Esophagus squamous epithelium (tissue), 5 donors: ENCODE measurements around the gene PARD3. TPM values are rescaled to one million over a fixed set of nuclear protein-coding genes. Genes with fewer than 3 reads are reported as not detected.

ENCODE experiments used
- DNase-seq: peaks from one replicate; lab custom pipeline; 2025; lab: John Stamatoyannopoulos, UW
- H3K27ac ChIP-seq, 4 donors: fragments of 200-600 bp; sonication (generic); one replicate each; pipeline ENCODE4 v1.5.1; 2016 to 2019; ENCODE audit warnings: mild to moderate bottlenecking in 1 of 4
- H3K27me3 ChIP-seq, 4 donors: fragments of 200-600 bp; sonication (generic); 1 replicate in 3 of 4; 2 replicates in 1 of 4; pipeline versions ENCODE4 v1.5.1 to v1.6.0; 2017 to 2021; ENCODE audit warnings: antibody characterized with exemption in 1 of 4
- H3K36me3 ChIP-seq, 3 donors: fragments of 200-600 bp; sonication (generic); one replicate each; pipeline ENCODE4 v1.5.1; 2016 to 2019
- H3K4me1 ChIP-seq, 3 donors: fragments of 200-600 bp; sonication (generic); one replicate each; pipeline ENCODE4 v1.5.1; 2017 to 2019
- H3K4me3 ChIP-seq, 4 donors: fragments of 200-600 bp; sonication (generic); 1 replicate in 3 of 4; 2 replicates in 1 of 4; pipeline ENCODE4 v1.5.1; 2016 to 2019; ENCODE audit warnings: mild to moderate bottlenecking in 2 of 4, moderate library complexity in 1 of 4
- H3K9me3 ChIP-seq, 3 donors: fragments of 200-600 bp; sonication (generic); one replicate each; pipeline ENCODE4 v1.5.1; 2016 to 2019
- CTCF ChIP-seq, 6 experiments: fragments of 450-650 bp in 4 of 6; fragments of 200-600 bp in 2 of 6; sonication (generic) in 2 of 6; IDR thresholded peaks; one replicate each; pipeline ENCODE4 v1.5.1; 2016 to 2019; ENCODE audit warnings: antibody characterized with exemption in 6 of 6, mild to moderate bottlenecking in 4 of 6, moderate library complexity in 4 of 6
- POLR2A ChIP-seq, 4 donors: fragments of 450-650 bp; IDR thresholded peaks; one replicate each; pipeline ENCODE4 v1.6.1; 2017; ENCODE audit warnings: antibody characterized with exemption in 4 of 4, mild to moderate bottlenecking in 4 of 4, moderate library complexity in 3 of 4
- WGBS, 2 donors: methylation state at CpG; one replicate each; pipeline ENCODE4 v1.1.5; 2018; 5-methylcytosine and 5-hydroxymethylcytosine counted together
- intact Hi-C: fragments of 100-400 bp; cut with DNase I; formaldehyde crosslinking; loops from one replicate; pipeline ENCODE4 v1.15.0; 2022
- total RNA-seq, 4 donors: library from RNA; depleted of rRNA; stranded (reverse); fragments of >200 nt; gene quantifications; one replicate each; pipeline ENCODE4 v1.1.0, GENCODE V29; 2016
- donor health status: DM: yes; HTN: yes; CAD: no.

PARD3 gene
- total RNA-seq, 4 donors from 2014 or later: 57.3 to 114 (median 81.7) TPM

DNA sequence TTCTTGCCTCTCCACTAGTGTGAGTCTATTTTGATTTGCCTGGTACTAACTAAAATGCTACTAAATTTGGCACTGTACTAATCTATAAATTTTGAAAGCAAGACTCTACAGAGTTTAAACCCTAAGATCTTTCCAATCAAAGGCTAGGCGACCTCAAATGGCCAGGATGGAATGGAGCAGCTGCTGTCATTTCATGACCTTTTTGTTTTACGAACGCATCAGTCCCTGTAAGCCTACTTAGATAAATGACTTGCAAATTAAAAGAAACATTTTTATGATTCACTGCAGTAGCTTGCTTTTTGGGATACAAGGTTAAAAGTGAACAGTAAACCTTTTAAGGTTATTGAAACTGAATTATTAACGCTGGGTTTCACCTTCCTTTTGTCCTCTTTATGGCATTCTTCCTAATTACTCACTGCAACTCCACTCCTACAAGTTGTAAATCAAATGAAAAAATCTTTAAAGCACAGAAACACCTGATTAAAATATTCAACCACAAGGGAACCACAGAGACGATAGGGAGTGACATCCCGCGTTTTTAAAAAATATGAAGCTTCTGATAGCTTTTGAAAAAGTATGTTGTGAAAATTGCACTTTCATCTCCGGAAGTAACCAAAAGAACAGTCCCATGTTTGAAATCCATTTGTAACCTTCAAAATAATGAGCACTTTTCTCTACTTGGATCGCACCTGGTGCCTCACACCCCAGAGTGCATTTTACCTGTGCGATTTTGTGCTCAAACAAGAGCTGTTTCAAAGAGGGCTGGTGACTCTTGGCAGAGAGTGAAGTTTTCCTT, 595.1 kb downstream of the PARD3 start:
- intact Hi-C loops: no loop called here
- no peak overlapping the region for H3K4me3 ChIP-seq
- 46 to 63% methylated on average over 10 of the region's 10 CpGs for WGBS, 2 donors
- TF ChIP-seq CTCF (IDR thresholded peaks at IDR 0.05) (no peak), POLR2A (IDR thresholded peaks at IDR 0.05) (no peak)
- peak overlapping the region in 1 of 4 donors; percentile 13 for H3K27ac ChIP-seq
- DNase-seq: no peak
- H3K36me3 ChIP-seq: no peaks in the 10 kb centered on the region
- peaks cover 0 to 31% (median 4%) of the 10 kb centered on the region in 3 donors for H3K4me1 ChIP-seq
- H3K27me3 ChIP-seq: no peaks in the 10 kb centered on the region
- H3K9me3 ChIP-seq: no peaks in the 10 kb centered on the region

GRCh38 chr10:34217524-34217923, 597.6 kb downstream of the PARD3 start:
- no peak for DNase-seq
- intact Hi-C loops: no loop called here
- WGBS, 2 donors: 16 to 41% methylated on average over 7 of the region's 7 CpGs
- Histone ChIP-seq H3K27me3 (no peaks in the 10 kb centered on the region), H3K4me3 (no peak overlapping the region), H3K36me3 (peaks cover 0 to 9% (median 0%) of the 10 kb centered on the region in 3 donors), H3K4me1 (peaks cover 0 to 31% (median 4%) of the 10 kb centered on the region in 3 donors), H3K27ac (peak overlapping the region in 1 of 4 donors; percentile 4), H3K9me3 (no peaks in the 10 kb centered on the region)
- TF ChIP-seq POLR2A (IDR thresholded peaks at IDR 0.05) (no peak), CTCF (IDR thresholded peaks at IDR 0.05) (no peak)

- 87 to 92% methylated on average over 2 of the region's 2 CpGs for whole genome bisulfite sequencing, 2 donors
- Histone ChIP-seq H3K4me1 (peaks cover 0 to 31% (median 4%) of the 10 kb centered on the region in 3 donors), H3K4me3 (no peak overlapping the region), H3K36me3 (peaks cover 0 to 9% (median 0%) of the 10 kb centered on the region in 3 donors), H3K27me3 (no peaks in the 10 kb centered on the region), H3K27ac (no peak overlapping the region), H3K9me3 (no peaks in the 10 kb centered on the region)
- TF ChIP-seq CTCF (IDR thresholded peaks at IDR 0.05) (no peak), POLR2A (IDR thresholded peaks at IDR 0.05) (no peak)
- DNase-seq: no peak
- intact Hi-C loops: no loop called here
These were observed 598.6 kb downstream of the PARD3 start for GRCh38 chr10:34216348-34216945.

DNA sequence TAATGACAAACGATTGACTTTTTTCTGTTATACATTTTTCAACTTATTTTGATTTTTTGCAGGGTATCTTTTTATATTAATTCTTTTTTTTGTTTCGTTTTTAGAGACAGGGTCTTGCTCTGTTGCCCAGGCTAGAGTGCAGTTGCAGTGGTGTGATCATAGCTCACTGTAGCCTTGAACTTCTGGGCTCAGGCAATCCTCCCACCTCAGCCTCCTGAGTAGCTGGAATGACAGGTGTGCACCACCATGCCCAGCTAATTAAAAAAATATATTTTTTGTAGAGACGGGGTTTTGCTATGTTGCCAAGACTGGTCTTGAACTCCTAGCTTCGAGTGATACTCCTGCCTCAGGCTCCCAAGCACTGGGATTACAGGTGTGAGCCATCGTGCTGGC, 601.3 kb downstream of the PARD3 start:
- Histone ChIP-seq H3K36me3 (peaks cover 0 to 17% (median 0%) of the 10 kb centered on the region in 3 donors), H3K27ac (no peak overlapping the region), H3K4me3 (no peak overlapping the region), H3K9me3 (no peaks in the 10 kb centered on the region), H3K27me3 (no peaks in the 10 kb centered on the region), H3K4me1 (peaks cover 0 to 16% (median 4%) of the 10 kb centered on the region in 3 donors)
- intact Hi-C loops: no loop called here
- no peak for DNase-seq
- TF ChIP-seq POLR2A (IDR thresholded peaks at IDR 0.05) (no peak), CTCF (IDR thresholded peaks at IDR 0.05) (no peak)
- 75 to 94% methylated on average over 5 of the region's 5 CpGs for WGBS, 2 donors

DNA sequence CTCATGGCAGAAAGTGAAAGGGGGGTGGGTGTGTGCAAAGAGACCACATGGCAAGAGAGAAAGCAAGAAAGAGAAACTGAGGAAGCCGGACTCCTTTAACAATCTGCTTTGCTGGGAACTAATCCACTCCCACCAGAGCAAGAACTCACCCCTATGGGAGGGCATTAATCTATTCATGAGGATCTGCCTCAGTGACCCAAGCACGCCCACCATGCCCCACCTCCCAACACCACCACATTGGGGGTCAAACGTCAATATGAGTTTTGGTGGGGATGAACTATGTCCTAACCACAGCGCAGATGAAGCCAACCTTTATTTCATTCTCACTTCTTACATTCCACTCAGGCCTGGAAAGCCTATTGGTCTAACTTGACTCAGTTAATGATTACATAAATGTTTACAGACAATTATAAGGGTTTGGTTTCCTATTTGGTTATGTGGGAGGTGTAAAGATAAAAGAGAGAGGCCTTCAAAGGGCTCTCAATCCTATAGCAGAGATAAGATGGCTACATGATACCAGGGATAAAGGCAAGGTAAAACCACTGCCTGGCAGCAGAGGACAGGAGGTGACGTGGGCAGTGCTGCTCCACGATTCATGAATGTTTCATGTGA, 601.8 kb downstream of the PARD3 start:
- Histone ChIP-seq H3K4me1 (peaks cover 0 to 15% (median 4%) of the 10 kb centered on the region in 3 donors), H3K27ac (no peak overlapping the region), H3K4me3 (no peak overlapping the region), H3K27me3 (no peaks in the 10 kb centered on the region), H3K36me3 (peaks cover 0 to 17% (median 0%) of the 10 kb centered on the region in 3 donors), H3K9me3 (no peaks in the 10 kb centered on the region)
- DNase-seq: no peak
- TF ChIP-seq POLR2A (IDR thresholded peaks at IDR 0.05) (no peak), CTCF (IDR thresholded peaks at IDR 0.05) (no peak)
- WGBS, 2 donors: 91 to 94% methylated on average over 6 of the region's 6 CpGs
- intact Hi-C loops: no loop called here
